ENCODE data around the gene TPBGL.

Gene TPBGL

DNA sequence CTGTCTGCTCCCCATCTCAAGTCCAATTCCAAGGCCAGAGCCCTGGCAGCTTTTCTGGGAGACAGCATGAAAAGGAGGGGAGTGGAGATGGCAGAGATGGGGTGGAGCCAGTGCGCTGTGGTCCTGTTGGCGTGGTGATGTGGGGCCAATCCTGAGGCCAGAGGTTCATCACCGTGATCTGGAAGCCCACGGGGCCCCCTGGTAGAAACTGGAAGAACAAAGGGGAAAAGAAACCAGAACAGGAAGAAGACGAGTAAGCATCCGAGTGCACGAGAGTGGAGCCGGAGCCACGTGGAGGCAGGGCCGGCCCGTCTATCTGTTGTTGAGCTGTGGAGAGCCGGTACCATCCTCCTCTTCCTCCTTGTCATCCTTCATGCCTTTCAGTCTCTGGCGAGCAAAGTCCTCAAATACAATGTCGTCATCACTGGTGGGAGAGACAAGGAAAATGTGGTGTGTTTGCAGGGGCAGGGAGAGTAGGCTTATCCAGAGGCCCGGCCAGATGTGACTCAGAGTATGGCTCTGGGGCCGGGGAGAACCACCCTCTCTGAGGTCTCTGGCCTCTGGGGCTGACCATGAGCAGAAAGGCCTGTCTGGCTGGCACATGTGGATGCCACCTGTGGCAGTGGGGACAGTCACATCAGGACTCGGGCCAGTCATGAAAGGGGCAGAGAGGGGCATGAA, 25.4 kb downstream of the TPBGL start:
- H3K4me3 ChIP-seq (ENCODE audit: severe bottlenecking): no peak overlapping the region
- no peaks in the 10 kb centered on the region for H3K36me3 ChIP-seq (ENCODE audit: low read depth)
- peak; percentile 38 for DNase-seq (ENCODE audit: low spot score)
- H3K9me3 ChIP-seq (ENCODE audit: severe bottlenecking): no peaks in the 10 kb centered on the region
- no peak overlapping the region for H3K27ac ChIP-seq (ENCODE audit: poor library complexity, severe bottlenecking)
- TF ChIP-seq, protein P1, sequence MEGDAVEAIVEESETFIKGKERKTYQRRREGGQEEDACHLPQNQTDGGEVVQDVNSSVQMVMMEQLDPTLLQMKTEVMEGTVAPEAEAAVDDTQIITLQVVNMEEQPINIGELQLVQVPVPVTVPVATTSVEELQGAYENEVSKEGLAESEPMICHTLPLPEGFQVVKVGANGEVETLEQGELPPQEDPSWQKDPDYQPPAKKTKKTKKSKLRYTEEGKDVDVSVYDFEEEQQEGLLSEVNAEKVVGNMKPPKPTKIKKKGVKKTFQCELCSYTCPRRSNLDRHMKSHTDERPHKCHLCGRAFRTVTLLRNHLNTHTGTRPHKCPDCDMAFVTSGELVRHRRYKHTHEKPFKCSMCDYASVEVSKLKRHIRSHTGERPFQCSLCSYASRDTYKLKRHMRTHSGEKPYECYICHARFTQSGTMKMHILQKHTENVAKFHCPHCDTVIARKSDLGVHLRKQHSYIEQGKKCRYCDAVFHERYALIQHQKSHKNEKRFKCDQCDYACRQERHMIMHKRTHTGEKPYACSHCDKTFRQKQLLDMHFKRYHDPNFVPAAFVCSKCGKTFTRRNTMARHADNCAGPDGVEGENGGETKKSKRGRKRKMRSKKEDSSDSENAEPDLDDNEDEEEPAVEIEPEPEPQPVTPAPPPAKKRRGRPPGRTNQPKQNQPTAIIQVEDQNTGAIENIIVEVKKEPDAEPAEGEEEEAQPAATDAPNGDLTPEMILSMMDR (IDR thresholded peaks at IDR 0.05; ENCODE audit: poor library complexity, severe bottlenecking): no peak
- H3K4me1 ChIP-seq (ENCODE audit: insufficient read depth, poor library complexity, severe bottlenecking): no peaks in the 10 kb centered on the region
- H3K27me3 ChIP-seq (ENCODE audit: insufficient read depth, poor library complexity, severe bottlenecking): no peaks in the 10 kb centered on the region
- no peak for ATAC-seq (ENCODE audit: low read depth)

DNA sequence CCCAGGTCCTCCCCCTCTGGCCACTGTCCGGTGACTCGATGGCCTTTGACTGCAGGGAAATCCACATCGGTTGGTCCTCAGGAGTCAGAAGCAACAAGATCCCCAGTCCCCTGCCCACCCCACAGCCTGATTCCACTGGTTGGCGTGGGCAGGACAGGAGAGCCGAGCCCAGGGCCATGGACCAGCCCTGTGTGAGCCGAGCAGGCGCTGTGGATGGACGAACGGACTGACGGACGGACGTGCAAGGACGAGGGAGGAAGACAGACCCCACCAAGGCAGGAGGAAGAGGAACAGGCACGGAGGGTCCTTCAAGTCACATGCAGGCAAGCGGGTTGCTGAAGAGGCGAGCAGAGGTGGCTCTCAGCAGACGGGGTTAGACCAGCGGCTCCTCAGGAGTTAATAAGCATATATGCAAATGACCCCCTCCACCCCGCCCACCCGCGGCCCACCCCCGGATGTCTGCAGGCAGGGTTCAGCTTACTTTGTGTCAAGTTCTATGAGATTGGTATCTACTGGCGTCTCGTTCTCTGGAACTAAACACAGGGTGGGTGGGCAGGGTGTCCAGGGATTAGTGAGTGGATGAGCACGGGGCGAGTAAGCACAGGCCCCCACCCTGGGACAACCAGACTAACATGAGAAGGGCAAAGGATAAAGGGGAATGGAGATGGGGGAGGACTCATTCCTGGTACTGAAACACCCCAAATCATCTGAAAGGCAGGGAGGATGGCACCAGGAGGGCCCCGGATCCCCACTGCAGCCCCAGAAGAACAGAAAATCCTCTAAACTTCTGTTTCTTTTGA, 26.8 kb downstream of the TPBGL start:
- DNase-seq (ENCODE audit: low spot score): peak; percentile 43
- TF ChIP-seq, protein P1 (IDR thresholded peaks at IDR 0.05; ENCODE audit: poor library complexity, severe bottlenecking): no peak
- Histone ChIP-seq H3K4me3 (ENCODE audit: severe bottlenecking) (no peak overlapping the region), H3K9me3 (ENCODE audit: severe bottlenecking) (no peaks in the 10 kb centered on the region), H3K36me3 (ENCODE audit: low read depth) (no peaks in the 10 kb centered on the region), H3K27ac (ENCODE audit: poor library complexity, severe bottlenecking) (no peak overlapping the region), H3K27me3 (ENCODE audit: insufficient read depth, poor library complexity, severe bottlenecking) (no peaks in the 10 kb centered on the region), H3K4me1 (ENCODE audit: insufficient read depth, poor library complexity, severe bottlenecking) (no peaks in the 10 kb centered on the region)
- ATAC-seq (ENCODE audit: low read depth): no peak

DNA sequence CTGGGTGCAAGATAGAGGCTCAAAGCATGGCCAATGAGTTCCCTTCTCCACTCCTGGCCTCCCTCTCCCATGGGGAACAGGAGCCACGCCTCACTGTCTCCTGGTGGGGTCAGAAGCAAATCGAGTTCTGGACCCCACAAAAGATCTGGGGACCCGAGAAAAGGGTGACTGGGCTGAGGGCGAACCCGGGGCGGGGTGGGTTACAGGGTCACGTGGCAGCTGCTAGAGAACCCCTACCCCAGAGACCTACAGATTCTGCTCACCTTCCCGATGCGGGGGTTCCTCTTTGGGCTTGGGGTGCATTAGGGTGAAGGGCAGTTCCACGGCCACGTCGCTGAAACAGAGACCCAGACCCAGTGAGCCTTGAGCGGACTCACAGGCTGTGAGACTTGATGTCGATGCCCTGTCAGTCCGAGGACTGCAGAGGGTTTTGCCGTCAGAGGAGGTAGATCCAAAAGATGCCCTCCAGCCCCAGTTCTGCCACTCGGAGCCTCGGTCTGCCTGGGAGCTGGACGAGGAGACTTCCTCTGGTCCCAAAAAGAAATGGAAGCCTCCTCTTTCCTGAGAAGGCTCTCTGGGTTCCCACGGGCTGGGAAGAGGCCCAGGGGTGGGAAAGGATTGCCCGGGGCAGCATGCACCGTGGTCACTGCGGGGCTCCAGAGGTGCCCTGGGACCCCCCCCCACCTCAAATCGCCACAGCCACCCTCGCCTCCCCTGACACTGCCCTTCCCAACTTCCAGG, 28.2 kb downstream of the TPBGL start:
- Histone ChIP-seq H3K36me3 (ENCODE audit: low read depth) (no peaks in the 10 kb centered on the region), H3K27ac (ENCODE audit: poor library complexity, severe bottlenecking) (no peak overlapping the region), H3K27me3 (ENCODE audit: insufficient read depth, poor library complexity, severe bottlenecking) (no peaks in the 10 kb centered on the region), H3K9me3 (ENCODE audit: severe bottlenecking) (no peaks in the 10 kb centered on the region), H3K4me3 (ENCODE audit: severe bottlenecking) (no peak overlapping the region), H3K4me1 (ENCODE audit: insufficient read depth, poor library complexity, severe bottlenecking) (no peaks in the 10 kb centered on the region)
- peak; percentile 25 for DNase-seq (ENCODE audit: low spot score)
- ATAC-seq (ENCODE audit: low read depth): no peak
- TF ChIP-seq, protein P1 (IDR thresholded peaks at IDR 0.05; ENCODE audit: poor library complexity, severe bottlenecking): no peak

DNA sequence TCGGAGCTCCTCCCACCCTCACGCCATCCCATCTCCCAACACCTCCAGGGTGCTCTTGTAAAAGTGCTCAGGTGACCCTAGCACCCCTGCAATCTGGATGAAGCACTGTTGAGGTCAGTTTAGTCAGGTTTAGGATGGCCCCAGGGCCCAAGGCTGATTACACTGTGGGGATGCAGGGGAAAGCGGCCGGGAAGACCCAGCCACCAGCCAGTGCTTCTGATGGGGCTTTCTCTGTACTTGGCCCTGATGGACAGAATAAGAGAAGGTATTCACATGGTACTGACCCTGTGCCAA, 28.7 kb downstream of the TPBGL start:
- Histone ChIP-seq H3K4me3 (ENCODE audit: severe bottlenecking) (no peak overlapping the region), H3K27me3 (ENCODE audit: insufficient read depth, poor library complexity, severe bottlenecking) (no peaks in the 10 kb centered on the region), H3K27ac (ENCODE audit: poor library complexity, severe bottlenecking) (no peak overlapping the region), H3K36me3 (ENCODE audit: low read depth) (no peaks in the 10 kb centered on the region), H3K4me1 (ENCODE audit: insufficient read depth, poor library complexity, severe bottlenecking) (no peaks in the 10 kb centered on the region), H3K9me3 (ENCODE audit: severe bottlenecking) (no peaks in the 10 kb centered on the region)
- no peak for DNase-seq (ENCODE audit: low spot score)
- TF ChIP-seq, protein P1 (IDR thresholded peaks at IDR 0.05; ENCODE audit: poor library complexity, severe bottlenecking): no peak
- no peak for ATAC-seq (ENCODE audit: low read depth)

Measured in RWPE2 (cell line).